SU-DHL-6 (cell line): ENCODE measurements around the gene CGA.

Experiments
- EZH2phosphoT487 ChIP-seq: fragments of 200-600 bp; sonication (generic), shearing (Covaris generic); conservative IDR thresholded peaks from 2 replicates; pipeline ENCODE4 v1.6.1; 2018; ENCODE audit warnings: mild to moderate bottlenecking, antibody characterized with exemption, low read length, moderate library complexity, mixed read lengths
- TF ChIP-seq, protein P1 (sequence below): fragments of 200-600 bp; sonication (generic); IDR thresholded peaks from one replicate; pipeline ENCODE4 v1.5.1; 2017; ENCODE audit warnings: antibody characterized with exemption, mild to moderate bottlenecking, low read length, moderate library complexity; ENCODE audit not compliant: insufficient read depth, poor library complexity, severe bottlenecking

- TF ChIP-seq, protein P1, sequence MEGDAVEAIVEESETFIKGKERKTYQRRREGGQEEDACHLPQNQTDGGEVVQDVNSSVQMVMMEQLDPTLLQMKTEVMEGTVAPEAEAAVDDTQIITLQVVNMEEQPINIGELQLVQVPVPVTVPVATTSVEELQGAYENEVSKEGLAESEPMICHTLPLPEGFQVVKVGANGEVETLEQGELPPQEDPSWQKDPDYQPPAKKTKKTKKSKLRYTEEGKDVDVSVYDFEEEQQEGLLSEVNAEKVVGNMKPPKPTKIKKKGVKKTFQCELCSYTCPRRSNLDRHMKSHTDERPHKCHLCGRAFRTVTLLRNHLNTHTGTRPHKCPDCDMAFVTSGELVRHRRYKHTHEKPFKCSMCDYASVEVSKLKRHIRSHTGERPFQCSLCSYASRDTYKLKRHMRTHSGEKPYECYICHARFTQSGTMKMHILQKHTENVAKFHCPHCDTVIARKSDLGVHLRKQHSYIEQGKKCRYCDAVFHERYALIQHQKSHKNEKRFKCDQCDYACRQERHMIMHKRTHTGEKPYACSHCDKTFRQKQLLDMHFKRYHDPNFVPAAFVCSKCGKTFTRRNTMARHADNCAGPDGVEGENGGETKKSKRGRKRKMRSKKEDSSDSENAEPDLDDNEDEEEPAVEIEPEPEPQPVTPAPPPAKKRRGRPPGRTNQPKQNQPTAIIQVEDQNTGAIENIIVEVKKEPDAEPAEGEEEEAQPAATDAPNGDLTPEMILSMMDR, result no peak
- no peak for TF ChIP-seq EZH2phosphoT487
Measured at GRCh38 chr6:87116922-87117321, 22.0 kb upstream of the CGA start.
